Endothelial cell of umbilical vein (primary cell): ENCODE data around the gene TIGD7. TPM values are rescaled to one million over a fixed set of nuclear protein-coding genes. Genes with fewer than 3 reads are reported as not detected.

ENCODE experiments used
- BruUV-seq: library from RNA; stranded (reverse); fragments of 400-500 nt; replicated peaks from 2 replicates; lab custom pipeline; 2021; lab: Mats Ljungman, UMichigan
- CTCF ChIA-PET: fragments of 300-600, 350-600 bp; sonication (Branson Sonifier 250); formaldehyde crosslinking; loops from one replicate; lab custom pipeline; 2021; ENCODE audit warnings: antibody characterized with exemption, inconsistent platforms; lab: Charles Lee
- POLR2A ChIA-PET: fragments of 300-600, 350-600 bp; sonication (Branson Sonifier 250); formaldehyde crosslinking; loops from one replicate; lab custom pipeline; 2021; ENCODE audit warnings: antibody characterized with exemption, inconsistent platforms; lab: Charles Lee
- DNase-seq: peaks from one replicate; pipeline ENCODE4 v3.0.0-alpha.2; 2011; ENCODE audit warnings: low read depth, low spot score
- FAIRE-seq: peaks from 2 replicates; lab custom pipeline; 2011; peaks lifted over from hg19 to GRCh38; lab: Jason Lieb, UNC
- H2AFZ ChIP-seq: 2 replicates; pipeline ENCODE4 v1.6.0; 2012; ENCODE audit warnings: low read depth, low read length, control low read depth, inconsistent platforms
- H3K27ac ChIP-seq: 2 replicates; pipeline ENCODE4 v1.5.1; 2011; ENCODE audit warnings: low read depth, mild to moderate bottlenecking, control low read depth, low read length, moderate library complexity; ENCODE audit not compliant: insufficient read depth
- H3K27me3 ChIP-seq, 2 experiments: 2 replicates each; pipeline versions ENCODE4 v1.6.0 to v1.6.1; 2011; ENCODE audit warnings: low read length in 2 of 2, mixed read lengths in 1 of 2; ENCODE audit not compliant: control insufficient read depth in 2 of 2, insufficient read depth in 2 of 2
- H3K36me3 ChIP-seq, 2 experiments: 2 replicates in 1 of 2; 3 replicates in 1 of 2; pipeline ENCODE4 v1.5.1; 2011; ENCODE audit warnings: low read length in 2 of 2, mild to moderate bottlenecking in 1 of 2, moderate library complexity in 1 of 2; ENCODE audit not compliant: control insufficient read depth in 2 of 2, insufficient read depth in 2 of 2; ENCODE audit errors: extremely low read depth in 1 of 2
- H3K4me1 ChIP-seq: 3 replicates; pipeline ENCODE4 v1.5.1; 2011; ENCODE audit warnings: mild to moderate bottlenecking, low read length; ENCODE audit not compliant: control insufficient read depth, insufficient read depth; ENCODE audit errors: extremely low read depth
- H3K4me2 ChIP-seq: 2 replicates; pipeline ENCODE4 v1.6.1; 2011; ENCODE audit warnings: low read length, control low read depth, mixed read lengths; ENCODE audit not compliant: insufficient read depth
- H3K4me3 ChIP-seq, 3 experiments: fragments of 200-600 bp in 1 of 3; sonication (generic), shearing (Covaris generic) in 1 of 3; replicated peaks in 1 of 3; 2 replicates each; pipeline ENCODE4 v1.5.1; 2011 to 2016; ENCODE audit warnings: control low read depth in 3 of 3, low read length in 3 of 3, mild to moderate bottlenecking in 2 of 3, inconsistent platforms in 1 of 3, low read depth in 1 of 3, moderate library complexity in 1 of 3; ENCODE audit not compliant: insufficient read depth in 1 of 3
- H3K79me2 ChIP-seq: 2 replicates; pipeline ENCODE4 v1.6.0; 2012; ENCODE audit warnings: low read length, inconsistent platforms; ENCODE audit not compliant: control insufficient read depth, insufficient read depth
- H3K9ac ChIP-seq: replicated peaks from 2 replicates; pipeline ENCODE3; 2011; ENCODE audit warnings: low read length, control low read depth; ENCODE audit not compliant: insufficient read depth; ENCODE audit errors: extremely low read depth
- H3K9me1 ChIP-seq: replicated peaks from 3 replicates; pipeline ENCODE4 v1.6.0; 2011; ENCODE audit warnings: mild to moderate bottlenecking, low read length; ENCODE audit not compliant: control insufficient read depth, insufficient read depth; ENCODE audit errors: extremely low read depth
- H3K9me3 ChIP-seq: replicated peaks from 2 replicates; pipeline ENCODE4 v1.5.1; 2012; ENCODE audit warnings: low read length, inconsistent platforms; ENCODE audit not compliant: control insufficient read depth, insufficient read depth
- H4K20me1 ChIP-seq: replicated peaks from 2 replicates; pipeline ENCODE3; 2011; ENCODE audit warnings: mild to moderate bottlenecking, low read length; ENCODE audit not compliant: control insufficient read depth, insufficient read depth; ENCODE audit errors: extremely low read depth
- EZH2 ChIP-seq: IDR thresholded peaks from 2 replicates; pipeline ENCODE4 v1.6.1; 2012; ENCODE audit warnings: borderline replicate concordance, low read depth, mild to moderate bottlenecking, moderate library complexity, low read length, inconsistent platforms; ENCODE audit not compliant: severe bottlenecking
- FOS ChIP-seq: IDR thresholded peaks from 2 replicates; pipeline ENCODE4 v1.6.1; 2011; ENCODE audit warnings: mild to moderate bottlenecking, low read length, moderate library complexity, borderline replicate concordance; ENCODE audit not compliant: insufficient read depth
- GATA2 ChIP-seq: IDR thresholded peaks from 2 replicates; pipeline ENCODE4 v1.7.0; 2011; ENCODE audit warnings: low read depth, mild to moderate bottlenecking, moderate library complexity, mixed read lengths, low read length; ENCODE audit not compliant: insufficient read length, insufficient read depth
- JUN ChIP-seq: IDR thresholded peaks from 2 replicates; pipeline ENCODE4 v1.6.1; 2011; ENCODE audit warnings: borderline replicate concordance, low read depth; ENCODE audit not compliant: insufficient read length, insufficient read depth
- MYC ChIP-seq: IDR thresholded peaks from one replicate; pipeline ENCODE4 v1.6.1; 2011; ENCODE audit warnings: mild to moderate bottlenecking, low read depth, low read length
- POLR2A ChIP-seq: IDR thresholded peaks from 2 replicates; pipeline ENCODE4 v1.6.1; 2012; ENCODE audit warnings: low read depth, mild to moderate bottlenecking, control low read depth, low read length
- POLR2AphosphoS5 ChIP-seq: IDR thresholded peaks from 2 replicates; pipeline ENCODE4 v1.6.1; 2012; ENCODE audit warnings: low read depth, mild to moderate bottlenecking, control low read depth, low read length, moderate library complexity; ENCODE audit not compliant: insufficient read depth
- dilution Hi-C: fragments of 300-500 bp; cut with MboI; formaldehyde crosslinking; loops from one replicate; pipeline ENCODE4 v1.15.0; 2019; ENCODE audit warnings: low sequenced_read_pairs; ENCODE audit not compliant: extremely low pct_ligation_motif_present
- intact Hi-C: fragments of 100-400 bp; cut with micrococcal nuclease; formaldehyde crosslinking; loops from one replicate; pipeline ENCODE4 v1.10.0; 2022
- polyA plus RNA-seq, 4 experiments: library from polyadenylated mRNA; depleted of rRNA in 3 of 4; stranded (reverse) in 3 of 4; unstranded in 1 of 4; fragments of >200 nt; gene quantifications; 2 replicates each; pipeline versions ENCODE4 v1.2.1 to v1.2.3, GENCODE V29; 2011 to 2012; ENCODE audit warnings: missing spikeins in 1 of 4
- total RNA-seq: library from RNA; stranded (reverse); gene quantifications from 2 replicates; pipeline ENCODE4 v1.2.3, GENCODE V29; 2021
- TF ChIP-seq, protein P1 (sequence below): IDR thresholded peaks from 2 replicates; pipeline ENCODE4 v1.6.1; 2011; ENCODE audit not compliant: insufficient read depth, insufficient read length
- TF ChIP-seq, protein P2 (sequence below), 2 donors: IDR thresholded peaks; 1 replicate in 1 of 2; 2 replicates in 1 of 2; pipeline ENCODE4 v1.5.1; 2011; ENCODE audit warnings: low read length in 2 of 2, mild to moderate bottlenecking in 2 of 2, moderate library complexity in 2 of 2, control low read depth in 1 of 2, inconsistent platforms in 1 of 2, low read depth in 1 of 2; ENCODE audit not compliant: insufficient read depth in 1 of 2; ENCODE audit errors: extremely low read depth in 1 of 2

TIGD7 gene
- total and polyA plus RNA-seq, 2 donors (not counting 3 experiments of a cell fraction or from before 2014, with no cell fraction given), result 1.1 to 3.5 TPM

GRCh38 chr16:3346041-3346440 lies 40.8 kb upstream of the TIGD7 start:
- no TSS peak for BruUV-seq
- H3K27me3 ChIP-seq, result peaks cover 0 to 3% of the 10 kb centered on the region in 2 experiments
- H3K9me1 ChIP-seq, result no peaks in the 10 kb centered on the region
- H3K27ac ChIP-seq, result no peak overlapping the region
- ChIA-PET POLR2A (no interaction called here), CTCF (no interaction called here)
- H3K9ac ChIP-seq, result no peak overlapping the region
- H3K79me2 ChIP-seq, result no peaks in the 10 kb centered on the region
- no peaks in the 10 kb centered on the region for H3K9me3 ChIP-seq
- H2AFZ ChIP-seq, result no peak overlapping the region
- H4K20me1 ChIP-seq, result no peaks in the 10 kb centered on the region
- no peaks in the 10 kb centered on the region for H3K4me1 ChIP-seq
- no peak overlapping the region for H3K4me3 ChIP-seq
- no peak for FAIRE-seq
- TF ChIP-seq POLR2A (no peak), GATA2 (no peak), JUN (no peak), EZH2 (no peak), MYC (no peak), POLR2AphosphoS5 (no peak), FOS (no peak)
- TF ChIP-seq, protein P1, sequence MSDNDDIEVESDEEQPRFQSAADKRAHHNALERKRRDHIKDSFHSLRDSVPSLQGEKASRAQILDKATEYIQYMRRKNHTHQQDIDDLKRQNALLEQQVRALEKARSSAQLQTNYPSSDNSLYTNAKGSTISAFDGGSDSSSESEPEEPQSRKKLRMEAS, result no peak
- TF ChIP-seq, protein P2, sequence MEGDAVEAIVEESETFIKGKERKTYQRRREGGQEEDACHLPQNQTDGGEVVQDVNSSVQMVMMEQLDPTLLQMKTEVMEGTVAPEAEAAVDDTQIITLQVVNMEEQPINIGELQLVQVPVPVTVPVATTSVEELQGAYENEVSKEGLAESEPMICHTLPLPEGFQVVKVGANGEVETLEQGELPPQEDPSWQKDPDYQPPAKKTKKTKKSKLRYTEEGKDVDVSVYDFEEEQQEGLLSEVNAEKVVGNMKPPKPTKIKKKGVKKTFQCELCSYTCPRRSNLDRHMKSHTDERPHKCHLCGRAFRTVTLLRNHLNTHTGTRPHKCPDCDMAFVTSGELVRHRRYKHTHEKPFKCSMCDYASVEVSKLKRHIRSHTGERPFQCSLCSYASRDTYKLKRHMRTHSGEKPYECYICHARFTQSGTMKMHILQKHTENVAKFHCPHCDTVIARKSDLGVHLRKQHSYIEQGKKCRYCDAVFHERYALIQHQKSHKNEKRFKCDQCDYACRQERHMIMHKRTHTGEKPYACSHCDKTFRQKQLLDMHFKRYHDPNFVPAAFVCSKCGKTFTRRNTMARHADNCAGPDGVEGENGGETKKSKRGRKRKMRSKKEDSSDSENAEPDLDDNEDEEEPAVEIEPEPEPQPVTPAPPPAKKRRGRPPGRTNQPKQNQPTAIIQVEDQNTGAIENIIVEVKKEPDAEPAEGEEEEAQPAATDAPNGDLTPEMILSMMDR (IDR thresholded peaks at IDR 0.05; ENCODE audit: extremely low read depth in 1 of 2, insufficient read depth in 1 of 2, low read depth in 1 of 2, low read length in 2 of 2), result no peak
- intact Hi-C loops, result no loop called here
- no peak for DNase-seq
- H3K36me3 ChIP-seq, result no peaks in the 10 kb centered on the region
- no peak overlapping the region for H3K4me2 ChIP-seq
- dilution Hi-C loops, result no loop called here
